Esophagus squamous epithelium (tissue), 4 donors: Measurements from ENCODE around the gene TTC14.

Source experiments
- POLR2A ChIP-seq, 4 donors: fragments of 450-650 bp; IDR thresholded peaks; one replicate each; pipeline ENCODE4 v1.6.1; 2017; ENCODE audit warnings: antibody characterized with exemption in 4 of 4, mild to moderate bottlenecking in 4 of 4, moderate library complexity in 3 of 4
- TF ChIP-seq, protein P1 (sequence below), 6 experiments: fragments of 450-650 bp in 4 of 6; fragments of 200-600 bp in 2 of 6; sonication (generic) in 2 of 6; IDR thresholded peaks; one replicate each; pipeline ENCODE4 v1.5.1; 2016 to 2019; ENCODE audit warnings: antibody characterized with exemption in 6 of 6, mild to moderate bottlenecking in 4 of 6, moderate library complexity in 4 of 6

DNA sequence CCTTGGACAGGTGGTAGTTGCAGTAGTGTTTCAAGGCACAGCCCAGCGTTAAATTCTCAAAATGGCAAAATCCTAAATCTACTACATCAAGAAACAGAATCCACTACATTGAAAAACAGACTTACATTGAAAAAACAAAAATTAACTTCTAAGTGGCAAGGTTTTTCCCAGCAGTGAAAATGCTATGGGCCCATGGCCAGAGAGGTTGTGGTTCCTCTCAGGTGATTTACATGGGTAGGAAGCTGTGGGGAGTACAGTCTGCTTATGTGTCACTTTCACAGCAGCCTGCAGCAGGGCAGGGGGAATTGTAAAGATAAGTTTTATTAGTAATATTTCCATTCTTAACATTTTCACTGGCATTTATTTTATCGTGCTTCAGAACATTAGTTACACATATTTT, 24.9 kb downstream of the TTC14 start:
- no peak for TF ChIP-seq POLR2A (IDR thresholded peaks at IDR 0.05)
- TF ChIP-seq, protein P1, sequence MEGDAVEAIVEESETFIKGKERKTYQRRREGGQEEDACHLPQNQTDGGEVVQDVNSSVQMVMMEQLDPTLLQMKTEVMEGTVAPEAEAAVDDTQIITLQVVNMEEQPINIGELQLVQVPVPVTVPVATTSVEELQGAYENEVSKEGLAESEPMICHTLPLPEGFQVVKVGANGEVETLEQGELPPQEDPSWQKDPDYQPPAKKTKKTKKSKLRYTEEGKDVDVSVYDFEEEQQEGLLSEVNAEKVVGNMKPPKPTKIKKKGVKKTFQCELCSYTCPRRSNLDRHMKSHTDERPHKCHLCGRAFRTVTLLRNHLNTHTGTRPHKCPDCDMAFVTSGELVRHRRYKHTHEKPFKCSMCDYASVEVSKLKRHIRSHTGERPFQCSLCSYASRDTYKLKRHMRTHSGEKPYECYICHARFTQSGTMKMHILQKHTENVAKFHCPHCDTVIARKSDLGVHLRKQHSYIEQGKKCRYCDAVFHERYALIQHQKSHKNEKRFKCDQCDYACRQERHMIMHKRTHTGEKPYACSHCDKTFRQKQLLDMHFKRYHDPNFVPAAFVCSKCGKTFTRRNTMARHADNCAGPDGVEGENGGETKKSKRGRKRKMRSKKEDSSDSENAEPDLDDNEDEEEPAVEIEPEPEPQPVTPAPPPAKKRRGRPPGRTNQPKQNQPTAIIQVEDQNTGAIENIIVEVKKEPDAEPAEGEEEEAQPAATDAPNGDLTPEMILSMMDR (IDR thresholded peaks at IDR 0.05): no peak
